C4-2B (cell line): ENCODE results near the gene NLK.
"Not testable (repeated sequence)": the region's sequence is repeated elsewhere in the genome, so short reads cannot be mapped to it uniquely, and the experiment has no call there.

ENCODE experiments used
- ZFX ChIP-seq: fragments of 450-650 bp; IDR thresholded peaks from 2 replicates; pipeline ENCODE4 v1.6.1; 2017
- TF ChIP-seq, protein P1 (sequence below): fragments of 450-650 bp; conservative IDR thresholded peaks from 2 replicates; pipeline ENCODE4 v1.5.1; 2017; ENCODE audit warnings: mild to moderate bottlenecking

DNA sequence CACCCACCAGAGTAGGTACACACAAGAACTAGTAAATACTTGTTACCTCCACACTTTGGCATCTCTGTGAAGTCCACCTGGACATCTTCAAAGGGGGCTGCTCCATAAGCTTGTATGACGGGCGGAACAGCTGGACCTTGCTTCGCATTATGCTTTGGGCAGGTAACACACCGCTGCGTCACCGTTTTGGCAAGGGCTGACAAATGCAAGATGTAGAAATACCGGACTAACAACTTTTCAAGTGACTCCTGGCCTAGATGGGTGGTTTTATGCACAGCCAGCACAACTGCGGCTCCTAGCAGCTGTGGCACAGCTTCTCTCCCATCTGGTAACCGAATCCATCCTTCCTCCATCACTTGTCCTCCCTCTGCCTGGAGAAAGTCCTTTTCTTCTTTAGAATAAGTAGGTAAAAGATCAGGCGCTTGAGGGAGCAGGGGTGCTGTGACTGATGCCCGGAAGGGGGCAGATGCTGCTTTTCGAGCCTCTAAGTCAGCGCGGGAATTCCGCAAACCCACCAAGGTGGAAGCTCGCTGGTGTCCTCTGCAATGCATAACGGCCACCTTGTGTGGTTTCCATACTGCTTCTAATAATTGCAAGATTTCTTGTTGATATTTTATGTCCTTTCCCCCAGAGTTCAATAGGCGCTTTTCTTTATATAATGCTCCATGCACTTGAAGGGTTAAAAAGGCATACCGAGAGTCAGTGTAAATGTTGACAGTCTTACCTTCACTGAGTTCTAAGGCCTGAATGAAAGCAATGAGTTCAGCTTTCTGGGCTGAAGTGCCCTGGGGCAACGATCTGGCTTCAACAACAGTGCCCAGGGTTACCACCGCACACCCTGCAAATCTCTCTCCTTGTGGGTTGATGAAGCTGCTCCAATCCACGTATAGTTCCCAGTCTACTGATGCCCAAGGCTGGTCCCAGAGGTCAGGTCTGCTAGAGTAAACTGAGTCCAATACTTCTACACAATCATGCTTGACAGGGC is 191.7 kb downstream of the NLK start:
- TF ChIP-seq, protein P1, sequence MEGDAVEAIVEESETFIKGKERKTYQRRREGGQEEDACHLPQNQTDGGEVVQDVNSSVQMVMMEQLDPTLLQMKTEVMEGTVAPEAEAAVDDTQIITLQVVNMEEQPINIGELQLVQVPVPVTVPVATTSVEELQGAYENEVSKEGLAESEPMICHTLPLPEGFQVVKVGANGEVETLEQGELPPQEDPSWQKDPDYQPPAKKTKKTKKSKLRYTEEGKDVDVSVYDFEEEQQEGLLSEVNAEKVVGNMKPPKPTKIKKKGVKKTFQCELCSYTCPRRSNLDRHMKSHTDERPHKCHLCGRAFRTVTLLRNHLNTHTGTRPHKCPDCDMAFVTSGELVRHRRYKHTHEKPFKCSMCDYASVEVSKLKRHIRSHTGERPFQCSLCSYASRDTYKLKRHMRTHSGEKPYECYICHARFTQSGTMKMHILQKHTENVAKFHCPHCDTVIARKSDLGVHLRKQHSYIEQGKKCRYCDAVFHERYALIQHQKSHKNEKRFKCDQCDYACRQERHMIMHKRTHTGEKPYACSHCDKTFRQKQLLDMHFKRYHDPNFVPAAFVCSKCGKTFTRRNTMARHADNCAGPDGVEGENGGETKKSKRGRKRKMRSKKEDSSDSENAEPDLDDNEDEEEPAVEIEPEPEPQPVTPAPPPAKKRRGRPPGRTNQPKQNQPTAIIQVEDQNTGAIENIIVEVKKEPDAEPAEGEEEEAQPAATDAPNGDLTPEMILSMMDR = not testable (repeated sequence)
- TF ChIP-seq ZFX = not testable (repeated sequence)
